K562 (cell line): Measurements from ENCODE around the gene HAGHL. TPM values are rescaled to one million over a fixed set of nuclear protein-coding genes. Genes with fewer than 3 reads are reported as not detected.

Source experiments
- ATAC-seq: fragments of 200-7000 bp; cut with Tn5 transposase; 3 replicates; pipeline ENCODE4 v1.9.1; 2020; ENCODE audit warnings: moderate library complexity
- BruUV-seq: library from RNA; stranded (reverse); fragments of 400-500 nt; replicated peaks from 2 replicates; lab custom pipeline; 2021; lab: Mats Ljungman, UMichigan
- CTCF ChIA-PET: fragments of 300-600 bp; formaldehyde crosslinking; extraction: SDS; loops from one replicate; lab custom pipeline; 2021; ENCODE audit warnings: low intra/inter-chr PET ratio; lab: Yijun Ruan, JAX
- POLR2A ChIA-PET: fragments of 300-600, 350-650 bp; sonication (Branson Sonifier 250); formaldehyde crosslinking; extraction: SDS; loops from one replicate; lab custom pipeline; 2021; ENCODE audit warnings: antibody characterized with exemption, inconsistent platforms; lab: Yijun Ruan, JAX
- DNase-seq, 4 experiments: peaks; one replicate each; pipeline versions ENCODE4 v3.0.0 to v3.0.0-alpha.2; 2011 to 2018; ENCODE audit warnings: low spot score in 3 of 4, mixed read lengths in 3 of 4; ENCODE audit errors: extremely low read depth in 1 of 4
- FAIRE-seq: peaks from 2 replicates; lab custom pipeline; 2011; peaks lifted over from hg19 to GRCh38; lab: Jason Lieb, UNC
- H2AFZ ChIP-seq: 2 replicates; pipeline ENCODE4 v1.6.0; 2011; ENCODE audit warnings: low read depth, low read length, control low read depth, inconsistent platforms
- H3K27ac ChIP-seq: fragments of 200-600 bp; 3 replicates; pipeline ENCODE4 v1.8.0; 2011; ENCODE audit warnings: low read depth, mild to moderate bottlenecking, control low read depth, inconsistent platforms, low read length, moderate library complexity, mixed read lengths; ENCODE audit errors: extremely low read depth
- H3K27me3 ChIP-seq, 2 experiments: fragments of 300-600 bp in 1 of 2; 2 replicates in 1 of 2; 3 replicates in 1 of 2; pipeline versions ENCODE4 v1.6.0 to v1.8.0; 2011; ENCODE audit warnings: inconsistent platforms in 2 of 2, low read length in 2 of 2, mild to moderate bottlenecking in 1 of 2, mixed read lengths in 1 of 2, moderate library complexity in 1 of 2; ENCODE audit not compliant: control insufficient read depth in 2 of 2, insufficient read depth in 2 of 2
- H3K36me3 ChIP-seq: fragments of 300-600 bp; 3 replicates; pipeline ENCODE4 v1.8.0; 2011; ENCODE audit warnings: mild to moderate bottlenecking, low read length, inconsistent platforms; ENCODE audit not compliant: control insufficient read depth, insufficient read depth
- H3K4me1 ChIP-seq, 2 experiments: fragments of 200-600 bp in 1 of 2; replicated peaks in 1 of 2; 2 replicates in 1 of 2; 3 replicates in 1 of 2; pipeline versions ENCODE4 v1.5.1 to v1.8.0; 2011; ENCODE audit warnings: inconsistent platforms in 2 of 2, low read length in 2 of 2, mild to moderate bottlenecking in 1 of 2, mixed read lengths in 1 of 2, moderate library complexity in 1 of 2; ENCODE audit not compliant: control insufficient read depth in 2 of 2, insufficient read depth in 2 of 2
- H3K4me2 ChIP-seq: 2 replicates; pipeline ENCODE4 v1.6.1; 2011; ENCODE audit warnings: low read length, control low read depth, inconsistent platforms, mixed read lengths; ENCODE audit not compliant: insufficient read depth
- H3K4me3 ChIP-seq: fragments of 200-600 bp; sonication (generic), shearing (Covaris generic); 2 replicates; pipeline ENCODE4 v1.5.1; 2016; ENCODE audit warnings: control low read depth, inconsistent platforms
- H3K79me2 ChIP-seq: fragments of 200-600 bp; 3 replicates; pipeline ENCODE4 v1.8.0; 2011; ENCODE audit warnings: low read length, inconsistent platforms; ENCODE audit not compliant: control insufficient read depth, insufficient read depth
- H3K9ac ChIP-seq, 2 experiments: 2 replicates each; pipeline versions ENCODE4 v1.6.0 to v1.6.1; 2011; ENCODE audit warnings: low read depth in 2 of 2, low read length in 2 of 2, control low read depth in 1 of 2, inconsistent platforms in 1 of 2, mild to moderate bottlenecking in 1 of 2, mixed read lengths in 1 of 2; ENCODE audit not compliant: insufficient read depth in 1 of 2
- H3K9me1 ChIP-seq: one replicate; pipeline ENCODE4 v1.6.0; 2011; ENCODE audit warnings: inconsistent platforms, mild to moderate bottlenecking, low read length, moderate library complexity; ENCODE audit not compliant: control insufficient read depth, insufficient read depth
- H3K9me3 ChIP-seq: replicated peaks from 2 replicates; pipeline ENCODE4 v1.5.1; 2011; ENCODE audit warnings: low read depth, low read length, inconsistent platforms; ENCODE audit not compliant: control insufficient read depth, insufficient read depth
- H4K20me1 ChIP-seq: replicated peaks from 2 replicates; pipeline ENCODE4 v1.6.1; 2011; ENCODE audit warnings: low read length, inconsistent platforms, mixed read lengths; ENCODE audit not compliant: control insufficient read depth, insufficient read depth
- E4F1 ChIP-seq: fragments of 250-450 bp; sonication (Bioruptor Pico); IDR thresholded peaks from 2 replicates; pipeline ENCODE4 v1.5.0; 2021; ENCODE audit warnings: mild to moderate bottlenecking, borderline replicate concordance
- ESRRB ChIP-seq: fragments of 250-450 bp; sonication (Bioruptor Pico); IDR thresholded peaks from 2 replicates; pipeline ENCODE4 v1.5.0; 2020; ENCODE audit warnings: mild to moderate bottlenecking, moderate library complexity, borderline replicate concordance
- FOS ChIP-seq: IDR thresholded peaks from 3 replicates; pipeline ENCODE4 v1.6.1; 2011; ENCODE audit not compliant: insufficient read length; ENCODE audit errors: extremely low read depth
- GABPA ChIP-seq: fragments of 200-800 bp; sonication (Bioruptor generic); conservative IDR thresholded peaks from 2 replicates; pipeline ENCODE4 v1.6.1; 2016; ENCODE audit warnings: low read depth, missing genetic modification characterization, missing compliant biosample characterization
- HMG20B ChIP-seq: fragments of 250-450 bp; sonication (Bioruptor Pico); IDR thresholded peaks from 2 replicates; pipeline ENCODE4 v1.5.0; 2021; ENCODE audit warnings: mild to moderate bottlenecking
- HMGN3 ChIP-seq: IDR thresholded peaks from 2 replicates; pipeline ENCODE4 v1.6.1; 2011; ENCODE audit warnings: borderline replicate concordance, low read depth, mild to moderate bottlenecking, mixed read lengths, low read length; ENCODE audit not compliant: insufficient read length; ENCODE audit errors: extremely low read depth
- MTA3 ChIP-seq: fragments of 450-650 bp; formaldehyde crosslinking; IDR thresholded peaks from 2 replicates; pipeline ENCODE4 v1.6.1; 2017; ENCODE audit warnings: mild to moderate bottlenecking, borderline replicate concordance
- NBN ChIP-seq: fragments of 450-650 bp; IDR thresholded peaks from 2 replicates; pipeline ENCODE4 v1.6.1; 2016; ENCODE audit warnings: low read depth, mild to moderate bottlenecking
- NFIC ChIP-seq: fragments of 450-650 bp; IDR thresholded peaks from 2 replicates; pipeline ENCODE4 v1.6.1; 2017; ENCODE audit warnings: mild to moderate bottlenecking, inconsistent platforms
- NR3C1 ChIP-seq: sonication (generic); formaldehyde crosslinking; IDR thresholded peaks from 2 replicates; pipeline ENCODE4 v1.8.1; 2022; ENCODE audit warnings: missing genetic modification reagents
- RAD21 ChIP-seq, 2 experiments: fragments of 250-450 bp in 1 of 2; fragments of 450-650 bp in 1 of 2; sonication (Bioruptor Pico) in 1 of 2; formaldehyde crosslinking in 1 of 2; IDR thresholded peaks in 1 of 2; conservative IDR thresholded peaks in 1 of 2; 2 replicates each; pipeline versions ENCODE4 v1.4.0 to v1.8.0; 2020 to 2022; ENCODE audit warnings: mild to moderate bottlenecking in 2 of 2, moderate library complexity in 1 of 2
- THRAP3 ChIP-seq: fragments of 450-650 bp; IDR thresholded peaks from 2 replicates; pipeline ENCODE4 v1.6.1; 2016; ENCODE audit warnings: mild to moderate bottlenecking, inconsistent platforms, borderline replicate concordance
- ZBED1 ChIP-seq: IDR thresholded peaks from 2 replicates; pipeline ENCODE4 v1.6.1; 2014
- ZBTB8A ChIP-seq: fragments of 450-650 bp; IDR thresholded peaks from 2 replicates; pipeline ENCODE4 v1.6.1; 2018; ENCODE audit warnings: mild to moderate bottlenecking, moderate library complexity; ENCODE audit not compliant: partially characterized antibody
- ZC3H4 ChIP-seq: sonication (generic); formaldehyde crosslinking; IDR thresholded peaks from 2 replicates; pipeline ENCODE4 v1.9.0; 2021; ENCODE audit warnings: missing genetic modification reagents, borderline replicate concordance
- ZFP1 ChIP-seq: fragments of 450-650 bp; formaldehyde crosslinking; IDR thresholded peaks from 2 replicates; pipeline ENCODE4 v1.4.0; 2020; ENCODE audit warnings: mild to moderate bottlenecking, mixed read lengths
- ZFPM2 ChIP-seq: fragments of 250-450 bp; sonication (Bioruptor Pico); IDR thresholded peaks from 2 replicates; pipeline ENCODE4 v1.5.1; 2022; ENCODE audit warnings: mild to moderate bottlenecking
- ZNF12 ChIP-seq: sonication (generic); formaldehyde crosslinking; IDR thresholded peaks from 2 replicates; pipeline ENCODE4 v1.4.0; 2020; ENCODE audit warnings: mild to moderate bottlenecking, missing genetic modification reagents
- WGBS: fragments of 100-300 bp; shearing (Covaris generic); methylation state at CpG from one replicate; pipeline ENCODE4 v1.1.6; 2016; ENCODE audit warnings: low coverage, mixed read lengths; ENCODE audit not compliant: insufficient coverage; ENCODE audit errors: missing lambda C conversion rate; 5-methylcytosine and 5-hydroxymethylcytosine counted together
- in situ Hi-C: fragments of 300-500 bp; cut with MboI; formaldehyde crosslinking; loops from 4 replicates; pipeline ENCODE4 v1.15.0; 2018; ENCODE audit warnings: inconsistent platforms, mixed read lengths
- intact Hi-C: fragments of 100-400 bp; cut with micrococcal nuclease; formaldehyde crosslinking; loops from 2 replicates; pipeline ENCODE4 v1.14.2; 2022
- polyA plus RNA-seq, 8 experiments: library from polyadenylated mRNA; depleted of rRNA in 4 of 8; stranded (reverse) in 5 of 8; unstranded in 3 of 8; fragments of >200 nt; fragmentation: Nextera tagmentation in 2 of 8; fragmentation: Illumina TruSeq in 1 of 8; extraction: Ambion mirVana in 2 of 8; extraction: Trizol in 1 of 8; gene quantifications; 2 replicates each; pipeline versions ENCODE4 v1.2.1 to v1.2.3, GENCODE V29; 2011 to 2014; ENCODE audit warnings: inconsistent platforms in 1 of 8, missing spikeins in 1 of 8
- total RNA-seq, 7 experiments: library from RNA; depleted of rRNA in 6 of 7; stranded (reverse); fragments of >200 nt in 6 of 7; fragmentation: Illumina TruSeq in 2 of 7; extraction: Trizol in 2 of 7; gene quantifications; 2 replicates each; pipeline versions ENCODE4 v1.2.1 to v1.2.3, GENCODE V29; 2011 to 2021; ENCODE audit warnings: low replicate concordance in 1 of 7

Gene HAGHL
- total and polyA plus RNA-seq, 9 of the 15 experiments (the other 6 are each of a cell fraction or from before 2014, with no cell fraction given): 0.31 to 83.4 (median 20.7) TPM

GRCh38 chr16:694863-695354 is 32.0 kb upstream of the HAGHL start (continued):
- TF ChIP-seq E4F1 (no peak), ZC3H4 (CRISPR knock-in tag) (no peak), MTA3 (no peak), GABPA (tag) (peak; percentile 68)

GRCh38 chr16:695355-696089 is 31.4 kb upstream of the HAGHL start:
- BruUV-seq: no TSS peak
- Histone ChIP-seq H3K36me3 (no peaks in the 10 kb centered on the region), H3K27me3 (peaks cover 7 to 22% of the 10 kb centered on the region in 2 experiments; a peak in 4 of 5 replicates), H3K4me1 (peaks cover 7 to 61% of the 10 kb centered on the region in 2 experiments), H3K9me1 (no peaks in the 10 kb centered on the region), H3K9me3 (no peaks in the 10 kb centered on the region), H3K27ac (peak overlapping the region; percentile 51; the same call in 1 of the 3 replicates), H3K4me3 (peak overlapping the region; percentile 41), H3K9ac (peak overlapping the region in 1 of 2 experiments; percentile 90; a peak in 2 of 4 replicates), H2AFZ (peak overlapping the region; percentile 99), H3K79me2 (no peaks in the 10 kb centered on the region), H4K20me1 (peaks cover 7% of the 10 kb centered on the region), H3K4me2 (peak overlapping the region; percentile 98)
- CTCF ChIA-PET: interaction anchor here (1.0 kb wide), 1 partner anchor 89 kb away, joined by 4 read pairs; no protein-coding TSS in a partner anchor
- intact Hi-C loops (no loop called here), in situ Hi-C loops (no loop called here)
- peak; percentile 63 to 88 (median 71) for DNase-seq
- peak; percentile 86 for ATAC-seq
- WGBS: 1% methylated on average over 53 of the region's 71 CpGs
- FAIRE-seq: peak; percentile 26
- POLR2A ChIA-PET: interaction anchor here (0.6 to 1.6 kb wide), 10 partner anchors 9 to 295 kb away, joined by 3 to 9 read pairs (median 4); partner anchors contain the start of genes GNG13 and METRN
- TF ChIP-seq ZFPM2 (CRISPR knock-in tag) (no peak), ESRRB (CRISPR knock-in tag) (no peak), ZNF12 (CRISPR knock-in tag) (no peak), HMG20B (no peak), RAD21 (CRISPR knock-in tag; conservative IDR thresholded peaks at IDR 0.05 in 1 of 2, IDR thresholded peaks at IDR 0.05 in 1 of 2) (no peak), NBN (no peak), FOS (no peak), ZBED1 (no peak), NFIC (0 out of 2 replicates have a peak, but pooled peaks have one; percentile 17), NR3C1 (CRISPR knock-in tag) (peak; percentile 63), HMGN3 (peak; percentile 18), THRAP3 (no peak), ZBTB8A (no peak), ZFP1 (CRISPR knock-in tag) (no peak)
